ENCODE data around the gene KAZN.
A peak's percentile ranks its signal among the peaks of the same experiment; 100 is the strongest.

The KAZN gene

GRCh38 chr1:14929547-14930246 lies 331.2 kb downstream of the KAZN start:
- peak overlapping the region; percentile 1 to 13 for H3K9ac ChIP-seq (ENCODE audit: low read depth in 1 of 2, low read length in 2 of 2)
- H3K27ac ChIP-seq (ENCODE audit: low read depth in 2 of 2, low read length in 2 of 2): peak overlapping the region in 1 of 2 donors; percentile 15
- no peaks in the 10 kb centered on the region for H3K36me3 ChIP-seq (ENCODE audit: control insufficient read depth in 2 of 2, insufficient read depth in 2 of 2, low read length in 2 of 2)
- peaks cover 14% of the 10 kb centered on the region in 2 donors for H3K4me1 ChIP-seq (ENCODE audit: control insufficient read depth in 2 of 2, insufficient read depth in 2 of 2, low read length in 2 of 2)
- H3K4me3 ChIP-seq (ENCODE audit: low read length in 2 of 2): peak overlapping the region; percentile 23 to 29
- H3K9me3 ChIP-seq (ENCODE audit: control insufficient read depth in 2 of 2, low read length in 2 of 2): no peaks in the 10 kb centered on the region
- H3K27me3 ChIP-seq (ENCODE audit: control insufficient read depth in 2 of 2, insufficient read depth in 2 of 2, low read length in 2 of 2): peaks cover 13 to 15% of the 10 kb centered on the region in 2 donors

- H3K36me3 ChIP-seq (ENCODE audit: control insufficient read depth in 2 of 2, insufficient read depth in 2 of 2, low read length in 2 of 2): no peaks in the 10 kb centered on the region
- H3K27ac ChIP-seq (ENCODE audit: low read depth in 2 of 2, low read length in 2 of 2): peak overlapping the region in 1 of 2 donors; percentile 15
- no peak overlapping the region for H3K9ac ChIP-seq (ENCODE audit: low read depth in 1 of 2, low read length in 2 of 2)
- H3K4me1 ChIP-seq (ENCODE audit: control insufficient read depth in 2 of 2, insufficient read depth in 2 of 2, low read length in 2 of 2): peaks cover 12 to 14% of the 10 kb centered on the region in 2 donors
- no peaks in the 10 kb centered on the region for H3K9me3 ChIP-seq (ENCODE audit: control insufficient read depth in 2 of 2, low read length in 2 of 2)
- H3K27me3 ChIP-seq (ENCODE audit: control insufficient read depth in 2 of 2, insufficient read depth in 2 of 2, low read length in 2 of 2): peaks cover 9 to 10% of the 10 kb centered on the region in 2 donors
- H3K4me3 ChIP-seq (ENCODE audit: low read length in 2 of 2): peak overlapping the region in 1 of 2 donors; percentile 29
Observed at GRCh38 chr1:14930247-14930965, 331.9 kb downstream of the KAZN start.

GRCh38 chr1:14932034-14932638 lies 333.7 kb downstream of the KAZN start:
- peaks cover 0 to 5% of the 10 kb centered on the region in 2 donors for H3K27me3 ChIP-seq (ENCODE audit: control insufficient read depth in 2 of 2, insufficient read depth in 2 of 2, low read length in 2 of 2)
- H3K4me3 ChIP-seq (ENCODE audit: low read length in 2 of 2): no peak overlapping the region
- no peaks in the 10 kb centered on the region for H3K36me3 ChIP-seq (ENCODE audit: control insufficient read depth in 2 of 2, insufficient read depth in 2 of 2, low read length in 2 of 2)
- H3K4me1 ChIP-seq (ENCODE audit: control insufficient read depth in 2 of 2, insufficient read depth in 2 of 2, low read length in 2 of 2): peaks cover 12 to 14% of the 10 kb centered on the region in 2 donors
- H3K9ac ChIP-seq (ENCODE audit: low read depth in 1 of 2, low read length in 2 of 2): no peak overlapping the region
- no peak overlapping the region for H3K27ac ChIP-seq (ENCODE audit: low read depth in 2 of 2, low read length in 2 of 2)
- no peaks in the 10 kb centered on the region for H3K9me3 ChIP-seq (ENCODE audit: control insufficient read depth in 2 of 2, low read length in 2 of 2)

GRCh38 chr1:14934867-14935266 lies 336.4 kb downstream of the KAZN start:
- no peaks in the 10 kb centered on the region for H3K36me3 ChIP-seq (ENCODE audit: control insufficient read depth in 2 of 2, insufficient read depth in 2 of 2, low read length in 2 of 2)
- no peak overlapping the region for H3K4me3 ChIP-seq (ENCODE audit: low read length in 2 of 2)
- H3K4me1 ChIP-seq (ENCODE audit: control insufficient read depth in 2 of 2, insufficient read depth in 2 of 2, low read length in 2 of 2): peaks cover 4 to 10% of the 10 kb centered on the region in 2 donors
- H3K9me3 ChIP-seq (ENCODE audit: control insufficient read depth in 2 of 2, low read length in 2 of 2): no peaks in the 10 kb centered on the region
- peaks cover 0 to 3% of the 10 kb centered on the region in 2 donors for H3K27me3 ChIP-seq (ENCODE audit: control insufficient read depth in 2 of 2, insufficient read depth in 2 of 2, low read length in 2 of 2)
- no peak overlapping the region for H3K9ac ChIP-seq (ENCODE audit: low read depth in 1 of 2, low read length in 2 of 2)
- no peak overlapping the region for H3K27ac ChIP-seq (ENCODE audit: low read depth in 2 of 2, low read length in 2 of 2)

GRCh38 chr1:14936815-14937214 lies 338.3 kb downstream of the KAZN start:
- H3K9ac ChIP-seq (ENCODE audit: low read depth in 1 of 2, low read length in 2 of 2): no peak overlapping the region
- no peaks in the 10 kb centered on the region for H3K36me3 ChIP-seq (ENCODE audit: control insufficient read depth in 2 of 2, insufficient read depth in 2 of 2, low read length in 2 of 2)
- H3K4me3 ChIP-seq (ENCODE audit: low read length in 2 of 2): no peak overlapping the region
- H3K27ac ChIP-seq (ENCODE audit: low read depth in 2 of 2, low read length in 2 of 2): no peak overlapping the region
- peaks cover 0 to 3% of the 10 kb centered on the region in 2 donors for H3K27me3 ChIP-seq (ENCODE audit: control insufficient read depth in 2 of 2, insufficient read depth in 2 of 2, low read length in 2 of 2)
- peaks cover 0 to 5% of the 10 kb centered on the region in 2 donors for H3K4me1 ChIP-seq (ENCODE audit: control insufficient read depth in 2 of 2, insufficient read depth in 2 of 2, low read length in 2 of 2)
- no peaks in the 10 kb centered on the region for H3K9me3 ChIP-seq (ENCODE audit: control insufficient read depth in 2 of 2, low read length in 2 of 2)

GRCh38 chr1:14937288-14937949 lies 338.9 kb downstream of the KAZN start:
- no peak overlapping the region for H3K4me3 ChIP-seq (ENCODE audit: low read length in 2 of 2)
- no peak overlapping the region for H3K9ac ChIP-seq (ENCODE audit: low read depth in 1 of 2, low read length in 2 of 2)
- no peaks in the 10 kb centered on the region for H3K9me3 ChIP-seq (ENCODE audit: control insufficient read depth in 2 of 2, low read length in 2 of 2)
- peaks cover 0 to 3% of the 10 kb centered on the region in 2 donors for H3K27me3 ChIP-seq (ENCODE audit: control insufficient read depth in 2 of 2, insufficient read depth in 2 of 2, low read length in 2 of 2)
- peaks cover 0 to 5% of the 10 kb centered on the region in 2 donors for H3K4me1 ChIP-seq (ENCODE audit: control insufficient read depth in 2 of 2, insufficient read depth in 2 of 2, low read length in 2 of 2)
- H3K36me3 ChIP-seq (ENCODE audit: control insufficient read depth in 2 of 2, insufficient read depth in 2 of 2, low read length in 2 of 2): no peaks in the 10 kb centered on the region
- no peak overlapping the region for H3K27ac ChIP-seq (ENCODE audit: low read depth in 2 of 2, low read length in 2 of 2)

- H3K4me1 ChIP-seq (ENCODE audit: control insufficient read depth in 2 of 2, insufficient read depth in 2 of 2, low read length in 2 of 2): peaks cover under 1 to 10% of the 10 kb centered on the region in 2 donors
- no peak overlapping the region for H3K27ac ChIP-seq (ENCODE audit: low read depth in 2 of 2, low read length in 2 of 2)
- H3K9ac ChIP-seq (ENCODE audit: low read depth in 1 of 2, low read length in 2 of 2): no peak overlapping the region
- peaks cover 0 to 3% of the 10 kb centered on the region in 2 donors for H3K27me3 ChIP-seq (ENCODE audit: control insufficient read depth in 2 of 2, insufficient read depth in 2 of 2, low read length in 2 of 2)
- no peak overlapping the region for H3K4me3 ChIP-seq (ENCODE audit: low read length in 2 of 2)
- no peaks in the 10 kb centered on the region for H3K36me3 ChIP-seq (ENCODE audit: control insufficient read depth in 2 of 2, insufficient read depth in 2 of 2, low read length in 2 of 2)
- no peaks in the 10 kb centered on the region for H3K9me3 ChIP-seq (ENCODE audit: control insufficient read depth in 2 of 2, low read length in 2 of 2)
Observed at GRCh38 chr1:14939527-14940284, 341.2 kb downstream of the KAZN start.

- Histone ChIP-seq H3K9ac (ENCODE audit: low read depth in 1 of 2, low read length in 2 of 2) (no peak overlapping the region), H3K4me1 (ENCODE audit: control insufficient read depth in 2 of 2, insufficient read depth in 2 of 2, low read length in 2 of 2) (peaks cover 6 to 10% of the 10 kb centered on the region in 2 donors), H3K27ac (ENCODE audit: low read depth in 2 of 2, low read length in 2 of 2) (no peak overlapping the region), H3K4me3 (ENCODE audit: low read length in 2 of 2) (no peak overlapping the region), H3K9me3 (ENCODE audit: control insufficient read depth in 2 of 2, low read length in 2 of 2) (no peaks in the 10 kb centered on the region), H3K27me3 (ENCODE audit: control insufficient read depth in 2 of 2, insufficient read depth in 2 of 2, low read length in 2 of 2) (peaks cover 0 to 3% of the 10 kb centered on the region in 2 donors), H3K36me3 (ENCODE audit: control insufficient read depth in 2 of 2, insufficient read depth in 2 of 2, low read length in 2 of 2) (no peaks in the 10 kb centered on the region)
Observed at GRCh38 chr1:14940285-14940870, 341.9 kb downstream of the KAZN start.

GRCh38 chr1:14941864-14942263 lies 343.4 kb downstream of the KAZN start:
- H3K9me3 ChIP-seq (ENCODE audit: control insufficient read depth in 2 of 2, low read length in 2 of 2): no peaks in the 10 kb centered on the region
- peaks cover 0 to 3% of the 10 kb centered on the region in 2 donors for H3K27me3 ChIP-seq (ENCODE audit: control insufficient read depth in 2 of 2, insufficient read depth in 2 of 2, low read length in 2 of 2)
- H3K36me3 ChIP-seq (ENCODE audit: control insufficient read depth in 2 of 2, insufficient read depth in 2 of 2, low read length in 2 of 2): no peaks in the 10 kb centered on the region
- no peak overlapping the region for H3K9ac ChIP-seq (ENCODE audit: low read depth in 1 of 2, low read length in 2 of 2)
- no peak overlapping the region for H3K4me3 ChIP-seq (ENCODE audit: low read length in 2 of 2)
- H3K27ac ChIP-seq (ENCODE audit: low read depth in 2 of 2, low read length in 2 of 2): no peak overlapping the region
- H3K4me1 ChIP-seq (ENCODE audit: control insufficient read depth in 2 of 2, insufficient read depth in 2 of 2, low read length in 2 of 2): peaks cover 6 to 19% of the 10 kb centered on the region in 2 donors
